GM19351 (cell line): Measurements from ENCODE around the gene SDK2.

ENCODE experiments used
- ATAC-seq: cut with Tn5 transposase; IDR thresholded peaks from one replicate; pipeline ENCODE4 v1.9.1; 2021; ENCODE audit warnings: mild to moderate bottlenecking, moderate library complexity; ENCODE audit not compliant: unreplicated experiment

The SDK2 gene

DNA sequence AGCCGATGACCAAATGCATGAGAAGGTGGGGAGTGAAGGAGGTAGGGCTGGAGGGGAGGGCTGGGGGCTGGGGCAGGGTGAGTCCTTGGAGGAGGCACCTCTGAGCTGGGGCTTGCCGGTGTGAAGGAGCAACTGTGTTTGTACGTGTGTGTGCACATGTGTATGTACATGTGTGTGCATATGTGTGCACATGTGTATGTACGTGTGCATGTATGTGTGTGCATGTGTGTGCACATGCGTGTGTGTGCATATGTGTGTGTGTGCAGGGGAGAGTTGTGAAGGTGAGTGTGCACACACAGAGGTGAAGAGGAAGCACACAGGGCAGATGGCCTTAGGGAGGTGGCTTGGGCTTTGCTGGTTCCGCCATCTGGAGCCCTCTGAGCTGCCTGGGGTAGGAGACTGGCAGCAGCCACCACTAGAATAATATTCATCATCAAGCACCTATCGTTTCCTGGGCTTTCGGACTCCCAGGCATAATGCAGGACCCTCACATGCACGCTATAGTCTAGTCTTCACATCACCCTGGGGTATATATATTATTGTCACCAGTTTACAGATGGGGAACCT, 211.5 kb downstream of the SDK2 start:
- ATAC-seq, result no peak

DNA sequence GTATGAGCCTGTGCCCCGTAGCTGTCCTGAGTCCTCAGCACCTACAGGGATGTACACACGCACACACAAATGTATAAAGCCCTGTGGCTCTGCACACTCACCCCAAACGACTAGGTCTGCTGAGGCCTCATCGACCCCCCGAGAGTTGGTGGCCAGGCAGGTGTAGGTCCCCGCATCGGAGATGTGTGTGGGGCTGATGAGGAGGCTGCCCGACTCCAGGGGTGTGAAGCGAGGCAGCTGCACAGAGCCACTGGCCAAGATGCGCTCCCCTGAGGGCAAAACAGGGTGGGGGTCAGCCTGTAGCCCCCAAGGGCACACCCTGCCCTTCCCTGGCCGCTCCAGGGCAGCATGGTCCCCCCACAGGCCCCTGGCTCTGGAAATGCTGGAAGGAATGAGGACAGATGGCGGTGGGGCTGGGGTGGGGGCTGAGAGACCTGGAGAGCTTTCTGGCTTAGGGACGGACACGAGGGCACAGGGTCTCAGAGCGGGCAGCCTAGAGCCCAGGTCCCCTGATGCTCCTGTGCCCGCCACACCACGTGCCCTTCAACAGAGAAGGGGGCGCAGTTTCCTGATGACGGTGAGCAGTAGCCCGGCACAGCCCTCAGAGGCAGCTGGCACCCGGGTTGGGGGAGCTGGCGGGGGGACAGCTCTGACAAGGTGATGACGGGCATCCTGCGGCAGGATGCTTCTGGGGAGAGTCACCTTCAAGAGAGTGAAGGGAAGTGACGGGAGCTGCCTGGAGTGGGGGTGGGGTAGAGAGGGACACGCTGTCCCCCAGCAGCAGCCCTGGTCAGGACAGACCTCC, 212.6 kb downstream of the SDK2 start:
- no peak for ATAC-seq

DNA sequence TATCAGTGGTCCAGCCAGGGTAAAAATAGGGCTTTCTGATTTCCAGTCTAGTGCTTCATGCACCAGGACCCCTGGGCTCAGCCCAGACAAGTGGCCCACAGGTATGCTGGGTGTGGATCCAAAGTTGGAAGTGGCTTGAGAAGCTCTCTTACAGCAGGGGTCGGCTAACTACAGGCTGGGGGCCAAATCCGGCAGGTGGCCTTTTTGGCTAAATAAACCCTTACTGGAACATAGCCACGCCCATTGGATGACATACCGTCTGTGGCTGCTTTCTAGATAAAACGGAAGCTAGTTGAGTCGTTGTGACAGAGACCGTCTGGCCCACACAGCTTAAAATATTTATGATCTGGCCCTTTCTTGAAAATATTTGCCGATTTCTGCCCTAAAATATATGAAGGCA, 213.4 kb downstream of the SDK2 start:
- ATAC-seq, result no peak

DNA sequence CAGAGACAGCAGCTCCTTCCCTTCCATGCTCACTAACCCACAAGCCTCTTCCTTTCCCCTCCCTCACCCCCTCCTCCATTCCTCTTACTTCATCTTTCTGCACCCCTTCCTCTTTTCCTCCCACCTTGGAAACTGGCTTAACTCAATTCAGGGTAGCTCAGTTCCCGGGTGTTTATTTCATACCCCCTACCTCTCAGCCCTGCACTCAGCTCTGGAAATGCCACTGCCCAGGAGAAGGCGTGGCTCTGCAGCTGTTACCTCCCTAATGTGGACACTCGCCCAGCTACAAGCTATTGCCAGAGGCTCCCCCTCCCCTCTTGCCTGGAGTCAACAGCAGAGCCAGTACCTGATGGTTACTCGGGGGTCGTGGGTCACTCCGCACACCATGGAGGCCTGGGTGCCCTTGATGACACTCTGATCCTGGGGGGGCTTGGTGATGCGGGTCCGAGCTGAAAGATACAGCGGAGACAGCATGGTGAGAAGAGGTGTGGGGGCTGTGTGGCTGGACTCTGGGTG, 214.0 kb downstream of the SDK2 start:
- ATAC-seq, result no peak

DNA sequence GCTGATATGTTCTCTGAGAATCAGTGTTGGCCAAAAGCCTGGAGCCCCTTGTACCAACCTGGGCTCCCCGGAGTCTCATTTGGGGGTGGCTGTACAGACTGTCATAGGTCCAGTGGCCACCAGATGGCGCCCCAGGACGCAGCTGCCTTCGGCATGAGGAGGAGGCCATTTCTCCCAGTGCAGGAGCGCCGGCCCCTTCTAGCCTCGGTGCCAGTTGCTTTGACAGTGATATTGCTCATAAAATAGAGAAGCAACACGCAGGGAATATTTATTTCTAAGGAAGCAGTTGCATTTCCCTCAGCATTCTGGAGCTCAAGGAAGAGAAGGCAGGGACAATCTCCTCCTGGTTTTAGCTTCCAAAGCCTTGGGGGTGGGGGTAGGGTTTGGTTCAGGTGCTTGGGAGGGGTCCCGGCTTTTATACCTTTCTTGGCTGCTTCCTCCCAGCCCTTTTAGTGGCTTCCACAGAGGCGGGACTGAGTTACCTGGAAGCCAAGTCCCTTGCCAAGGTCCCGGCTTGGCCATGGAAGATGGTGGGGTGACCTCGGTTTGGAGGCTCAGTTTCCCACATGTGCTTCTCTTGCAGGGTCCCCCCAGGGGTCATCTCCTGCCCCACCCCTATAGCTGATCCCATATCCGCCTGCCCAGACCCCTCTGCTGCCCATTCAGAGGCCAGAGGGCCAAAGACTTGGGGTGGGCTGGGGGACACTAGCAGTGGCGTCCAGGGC, 214.6 kb downstream of the SDK2 start:
- peak; percentile 91 for ATAC-seq

DNA sequence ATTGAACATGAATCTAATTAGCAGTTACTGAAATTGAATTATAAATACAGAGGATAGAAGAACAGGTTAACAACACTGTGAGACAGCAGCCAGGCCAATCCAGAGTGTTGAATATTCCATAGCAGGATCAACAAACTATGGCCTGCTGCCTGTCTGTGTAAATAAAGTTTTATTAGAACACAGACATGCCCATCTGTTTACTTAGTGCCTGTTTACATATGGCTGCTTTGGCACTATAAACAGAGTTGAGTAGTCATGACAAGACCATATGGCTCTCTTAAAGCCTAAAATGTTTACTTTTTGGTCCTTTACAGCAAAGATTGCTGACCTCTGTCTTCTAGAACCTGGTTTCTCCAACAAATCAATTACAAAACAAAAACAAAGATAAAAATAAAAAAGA, 217.0 kb downstream of the SDK2 start:
- no peak for ATAC-seq

DNA sequence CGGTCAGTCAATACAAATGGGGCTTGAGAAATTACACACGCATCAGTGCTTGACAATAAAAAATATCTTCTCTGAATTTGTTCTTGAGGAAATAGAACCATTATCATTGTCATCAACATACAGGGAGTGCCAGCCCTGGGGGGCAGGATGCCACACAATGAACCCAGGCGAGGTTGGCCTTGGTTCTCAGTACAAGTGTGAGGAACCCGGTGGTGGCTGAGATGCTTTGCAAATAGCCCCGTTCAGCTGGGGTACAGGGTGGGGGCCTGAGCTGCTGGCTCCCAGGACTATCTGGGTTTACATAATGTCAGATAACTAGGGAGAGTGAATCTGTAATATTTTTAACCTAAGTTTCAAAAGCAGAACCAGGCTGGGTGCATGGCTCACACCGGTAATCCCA, 219.7 kb downstream of the SDK2 start:
- no peak for ATAC-seq

DNA sequence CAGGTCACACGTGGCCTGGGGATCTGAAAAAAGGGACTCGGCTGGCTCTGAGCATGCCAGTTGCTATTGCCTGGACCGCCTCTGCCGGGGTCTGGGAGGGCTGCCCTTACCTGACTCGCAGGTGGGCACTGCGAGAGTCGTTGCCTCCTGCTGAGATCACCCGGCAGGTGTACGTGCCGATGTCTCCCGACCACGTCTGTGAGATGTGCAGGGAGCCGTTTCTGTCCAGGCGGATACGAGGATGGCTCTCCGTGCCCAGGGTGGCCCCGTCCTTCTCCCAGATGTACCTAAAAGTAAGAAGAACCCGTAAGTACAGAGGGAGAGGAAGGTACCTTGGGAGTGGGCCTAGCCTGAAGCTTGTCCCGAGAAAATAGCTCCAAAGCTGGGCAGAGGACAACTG, 220.4 kb downstream of the SDK2 start:
- no peak for ATAC-seq

DNA sequence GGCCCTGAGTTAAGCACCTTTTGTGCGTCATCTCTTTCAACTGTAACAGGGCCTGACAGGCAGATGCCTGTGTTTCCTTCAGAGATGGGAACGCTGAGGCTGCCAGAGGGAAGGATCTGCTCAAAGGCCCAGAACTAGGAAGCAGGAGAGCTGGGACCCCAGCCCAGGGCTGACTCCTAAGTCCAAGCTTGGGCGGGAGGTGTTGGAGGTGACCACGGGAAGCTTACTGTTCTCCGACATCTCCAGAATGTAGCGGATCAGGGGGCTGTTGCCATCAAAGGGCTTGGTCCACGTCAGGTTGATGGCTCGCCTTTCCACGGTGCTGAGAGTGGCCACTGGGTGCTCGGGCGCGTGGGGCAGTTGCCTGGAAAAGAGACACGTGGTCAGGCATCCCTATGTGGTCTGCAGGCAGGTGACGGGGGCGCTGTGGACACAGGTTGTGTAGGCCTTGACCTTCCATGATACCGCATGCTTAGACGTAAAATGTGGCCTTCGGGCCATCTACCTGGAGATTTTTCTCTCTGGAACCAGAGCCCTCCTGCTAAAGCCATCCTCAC, 221.0 kb downstream of the SDK2 start:
- ATAC-seq, result no peak

DNA sequence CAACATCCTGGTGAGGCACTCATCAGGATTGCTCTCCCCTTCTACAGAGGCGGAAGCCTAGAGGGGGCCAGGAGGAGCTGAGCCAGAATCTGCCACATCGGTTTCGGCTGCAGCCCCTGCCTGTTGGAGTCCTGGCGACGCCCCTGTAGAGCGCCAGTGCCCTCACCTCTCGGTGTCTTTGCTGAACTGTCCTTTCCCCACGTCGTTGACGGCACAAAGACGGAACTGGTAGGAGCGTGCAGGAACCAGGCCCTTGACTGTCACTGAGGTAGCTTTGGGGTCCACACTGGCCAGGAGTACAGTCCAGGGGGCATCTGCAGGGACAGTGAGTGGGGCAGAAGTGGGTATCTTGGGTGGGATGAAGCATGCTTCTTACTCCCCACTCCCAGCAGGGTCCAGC, 222.1 kb downstream of the SDK2 start:
- ATAC-seq, result no peak

DNA sequence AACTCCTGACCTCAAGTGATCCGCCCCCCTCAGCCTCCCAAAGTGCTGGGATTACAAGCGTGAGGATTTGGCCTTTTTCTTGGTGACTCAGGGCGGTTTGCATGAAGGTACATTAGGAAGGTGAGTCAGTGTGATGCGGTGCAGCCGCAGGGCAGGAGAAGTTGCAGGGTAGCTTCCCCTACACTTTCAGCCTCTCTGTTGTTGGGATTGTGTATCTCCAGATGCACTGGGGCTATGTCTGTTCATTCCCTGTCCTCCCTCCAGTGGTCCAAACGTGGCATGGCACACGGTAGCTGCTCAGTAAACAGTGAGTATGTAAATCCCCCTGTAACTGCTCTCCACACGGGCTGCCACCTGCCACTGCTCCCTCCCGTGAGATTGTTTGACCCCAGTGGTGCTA, 223.3 kb downstream of the SDK2 start:
- ATAC-seq, result no peak

DNA sequence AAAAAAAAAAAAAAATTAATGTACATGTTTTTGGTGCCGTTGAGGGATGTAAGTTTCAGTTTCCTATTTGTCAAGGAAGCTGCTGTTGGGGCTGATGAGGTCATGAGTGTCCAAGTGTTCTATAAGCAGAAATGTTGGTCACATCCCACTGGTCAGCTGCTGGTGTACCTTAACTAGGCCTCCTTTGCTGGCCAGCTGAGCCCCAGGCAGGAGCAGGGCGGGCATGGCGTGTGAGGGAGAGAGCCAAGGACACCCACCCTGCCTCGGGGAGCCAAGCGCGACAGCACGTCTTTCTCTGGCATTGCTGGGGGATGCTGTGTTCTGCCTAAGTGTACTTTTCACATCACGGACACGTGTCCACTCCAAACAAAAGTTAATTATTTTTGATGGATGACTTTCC, 224.4 kb downstream of the SDK2 start:
- no peak for ATAC-seq

DNA sequence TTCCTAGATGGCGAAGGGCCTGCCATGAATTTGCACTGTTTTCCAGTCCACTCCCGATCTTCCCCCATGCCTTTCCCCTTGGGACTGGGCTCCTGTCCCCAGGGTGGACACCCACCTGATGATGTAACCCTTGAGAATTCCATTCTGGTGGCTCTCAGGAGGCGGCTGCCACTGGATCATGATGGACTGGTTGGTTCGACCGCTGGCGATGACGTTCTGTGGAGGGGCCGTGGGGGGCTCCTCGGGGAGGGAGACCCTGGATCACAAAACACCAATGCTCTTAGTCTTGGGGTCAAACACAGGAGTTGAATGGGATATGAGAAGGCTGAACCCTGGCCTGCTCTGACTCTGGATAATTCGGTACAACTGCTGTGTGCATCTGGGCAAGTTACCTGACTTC, 225.2 kb downstream of the SDK2 start:
- ATAC-seq, result no peak

DNA sequence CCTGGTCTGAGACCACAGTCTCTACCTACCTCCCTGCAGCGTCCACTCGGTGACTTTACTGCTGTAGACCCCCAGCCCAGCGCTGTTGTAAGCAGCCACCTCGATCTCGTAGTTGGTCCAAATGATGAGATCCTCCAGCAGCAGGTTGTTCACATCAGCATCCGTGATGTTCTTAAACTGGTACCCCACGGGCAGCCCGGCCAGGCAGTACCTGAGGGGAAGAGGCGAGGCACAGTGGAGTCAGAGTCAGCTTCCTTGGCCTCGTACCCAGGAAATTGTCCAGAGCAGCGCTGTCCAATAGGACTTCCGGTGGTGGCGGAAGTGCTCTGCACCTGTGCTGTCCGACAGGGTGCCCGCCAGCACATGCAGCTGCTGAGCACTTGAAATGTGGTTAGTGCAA, 228.5 kb downstream of the SDK2 start:
- no peak for ATAC-seq

DNA sequence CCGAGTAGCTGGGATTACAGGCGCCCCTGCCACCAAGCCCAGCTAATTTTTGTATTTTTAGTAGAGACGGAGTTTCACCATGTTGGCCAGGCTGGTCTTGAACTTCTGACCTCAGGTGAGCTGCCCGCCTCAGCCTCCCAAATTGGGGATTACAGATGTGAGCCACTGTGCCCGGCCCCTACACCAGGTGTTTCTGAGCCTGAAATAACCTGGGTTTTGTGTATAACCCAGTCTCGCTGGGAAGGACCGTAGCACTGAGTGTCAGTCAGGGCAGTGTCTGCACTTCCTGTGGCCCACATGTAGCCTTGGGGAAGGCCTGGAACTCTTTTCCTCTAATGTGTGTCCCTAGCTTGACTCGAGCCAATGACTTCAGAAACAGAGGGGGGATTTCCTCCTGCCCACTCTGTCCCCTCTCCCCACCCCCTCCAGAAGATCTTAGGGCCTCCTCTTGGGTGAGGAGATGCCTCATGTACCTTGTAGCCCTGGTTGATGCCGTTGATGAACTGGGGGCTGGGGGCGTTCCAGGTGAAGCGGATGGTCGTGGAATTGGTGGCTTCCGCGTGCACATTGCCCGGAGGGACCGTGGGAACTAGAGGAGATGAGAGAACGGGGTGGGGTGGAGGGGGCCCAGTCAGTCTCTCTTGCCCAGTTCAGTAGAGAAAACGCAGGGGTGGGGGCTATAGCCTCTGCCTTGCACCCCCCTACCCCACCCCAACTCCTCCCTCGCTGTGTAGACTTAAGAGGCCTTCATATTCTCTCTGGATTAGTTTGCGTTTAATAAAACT, 229.9 kb downstream of the SDK2 start:
- ATAC-seq, result no peak

DNA sequence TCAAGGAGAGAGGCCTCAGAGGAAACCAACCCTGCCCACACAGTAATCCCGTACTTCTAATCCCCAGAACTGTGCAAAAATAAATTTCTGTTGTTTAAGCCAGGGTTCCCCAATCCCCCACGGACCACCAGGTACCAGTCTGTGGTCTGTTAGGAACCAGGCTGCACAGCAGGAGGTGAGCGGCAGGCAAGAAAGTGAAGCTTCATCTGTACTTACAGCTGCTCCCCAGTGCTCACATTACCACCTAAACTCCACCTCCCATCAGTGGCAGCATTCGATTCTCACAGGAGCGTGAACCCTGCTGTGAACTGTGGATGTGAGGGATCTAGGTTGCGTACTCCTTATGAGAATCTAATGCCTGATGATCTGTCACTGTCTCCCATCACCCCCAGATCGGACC, 231.3 kb downstream of the SDK2 start:
- no peak for ATAC-seq

DNA sequence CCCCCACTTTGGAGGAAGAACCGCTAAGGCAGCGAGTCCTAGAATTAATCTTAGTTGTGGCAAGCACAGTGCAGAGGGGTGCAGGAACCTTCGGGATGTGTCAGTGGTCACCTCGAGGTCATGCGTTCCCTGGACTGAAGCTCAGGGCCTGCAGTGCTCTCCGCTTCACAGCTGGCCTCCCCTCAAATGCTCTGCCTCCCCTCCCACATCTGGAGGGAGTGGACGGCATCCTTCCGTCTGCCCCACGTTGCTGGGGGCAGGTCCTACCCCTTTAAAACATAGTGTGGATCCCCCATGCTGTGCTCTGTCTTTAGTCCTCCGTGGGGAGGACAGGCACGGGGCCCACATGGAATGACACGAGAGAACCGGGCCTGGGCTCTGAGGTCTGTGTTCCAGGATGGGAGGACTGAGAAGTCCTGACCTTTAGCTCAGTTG, 232.9 kb downstream of the SDK2 start:
- ATAC-seq, result no peak

DNA sequence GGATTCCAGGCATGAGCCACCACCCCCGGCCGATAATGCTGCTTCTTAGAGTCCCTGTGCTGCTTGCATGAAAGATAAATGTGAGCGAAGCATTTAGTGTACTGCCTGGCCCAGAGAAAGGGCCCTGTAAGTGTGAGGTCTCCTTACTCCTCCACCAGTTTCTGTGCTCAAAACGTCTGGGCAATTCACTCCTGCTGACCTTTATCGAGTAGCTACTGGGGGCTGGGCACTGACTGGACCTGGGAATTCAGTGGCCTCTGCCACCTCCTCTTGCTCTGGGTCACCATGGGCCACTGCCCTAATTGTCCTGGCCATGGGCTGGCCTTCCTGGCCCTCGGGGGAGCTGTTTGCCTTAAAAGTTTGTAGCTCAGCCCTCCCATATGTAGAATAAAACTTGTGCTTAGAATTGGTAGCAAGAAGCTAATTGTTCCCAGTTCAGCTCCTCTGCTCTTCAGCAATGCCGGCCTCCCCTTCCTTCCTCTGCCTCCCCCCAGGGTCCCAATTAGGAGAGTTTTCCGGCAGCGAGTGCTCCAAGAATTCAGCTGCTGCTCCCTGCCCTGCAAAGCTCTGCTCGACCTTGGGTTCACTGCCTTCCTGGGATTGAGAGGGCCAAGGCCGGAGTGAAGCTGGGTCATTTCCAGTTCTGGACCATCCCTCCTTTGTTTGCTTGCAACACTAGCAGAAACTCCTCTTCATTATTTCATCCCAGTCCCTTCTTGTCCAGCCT, 233.5 kb downstream of the SDK2 start:
- no peak for ATAC-seq

DNA sequence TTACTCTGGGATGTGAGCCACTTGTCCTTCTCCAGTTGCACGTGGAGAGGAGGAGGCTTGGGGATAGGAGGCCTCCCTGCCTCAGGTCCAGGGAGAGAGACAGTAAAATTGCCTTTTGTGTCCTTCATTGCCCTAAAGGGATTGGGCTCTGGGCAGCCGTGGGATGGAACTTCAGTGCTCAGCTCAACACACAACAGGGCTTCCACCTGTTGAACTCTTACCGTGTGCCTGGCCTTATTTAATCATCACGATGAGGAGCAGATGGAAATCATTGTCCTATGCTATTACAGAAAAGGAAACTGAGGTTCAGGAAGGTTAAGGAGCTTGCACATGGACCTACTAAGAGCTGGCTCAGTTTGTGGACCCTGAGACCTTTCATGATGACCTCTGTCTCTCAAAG, 240.0 kb downstream of the SDK2 start:
- no peak for ATAC-seq

DNA sequence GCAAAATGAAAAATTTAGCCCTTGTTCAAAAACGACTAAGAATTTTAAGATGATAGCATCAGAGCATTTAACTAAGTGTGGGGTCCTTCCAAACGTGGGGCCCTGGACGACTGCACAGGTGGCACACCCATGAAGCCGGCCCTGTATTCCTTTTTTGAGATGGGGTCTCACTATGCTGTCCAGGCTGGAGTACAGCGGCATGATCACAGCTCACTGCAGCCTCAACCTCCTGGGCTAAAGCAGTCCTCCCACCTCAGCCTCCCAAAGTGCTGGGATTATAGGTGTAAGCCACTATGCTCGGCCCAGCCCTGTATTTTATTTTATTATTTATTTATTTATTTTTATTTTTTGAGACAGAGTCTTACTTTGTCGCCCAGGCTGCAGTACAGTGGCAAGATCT, 241.8 kb downstream of the SDK2 start:
- no peak for ATAC-seq
